Choroid plexus epithelial cell (primary cell): ENCODE results near the gene HYCC2.
"Not testable (repeated sequence)": the region's sequence is repeated elsewhere in the genome, so short reads cannot be mapped to it uniquely, and the experiment has no call there.

Experiments
- DNase-seq: peaks from one replicate; pipeline ENCODE4 v3.0.0-alpha.2; 2010; ENCODE audit warnings: low read depth
- H3K4me3 ChIP-seq: 2 replicates; pipeline ENCODE4 v1.5.1; 2011; ENCODE audit warnings: low read depth, mild to moderate bottlenecking, control low read depth, low read length, moderate library complexity
- CTCF ChIP-seq: conservative IDR thresholded peaks from 2 replicates; pipeline ENCODE4 v1.5.1; 2011; ENCODE audit warnings: low read depth, mild to moderate bottlenecking, control low read depth, inconsistent platforms, low read length, moderate library complexity

Gene HYCC2

GRCh38 chr2:201071479-201072200 is at the start of gene HYCC2, which contains the start of gene NDUFB3:
TSS of gene HYCC2 (minus strand) at chr2:201071671. CDS start at chr2:201024009, 47,662 bp downstream.
TSS of gene NDUFB3 (plus strand) at chr2:201072001. CDS start at chr2:201078883, 6,882 bp downstream.
- peak within 1 kb of the TSS; percentile 86 for H3K4me3 ChIP-seq
- DNase-seq, result peak; percentile 97
- peak; percentile 52 for TF ChIP-seq CTCF

GRCh38 chr2:201118961-201119854 is 47.7 kb upstream of the HYCC2 start:
- peak; percentile 68 for DNase-seq
- no peak for TF ChIP-seq CTCF
- H3K4me3 ChIP-seq, result peak overlapping the region; percentile 82

- peak; percentile 65 for TF ChIP-seq CTCF
- peak; percentile 94 for DNase-seq
- H3K4me3 ChIP-seq, result peak overlapping the region; percentile 82
Measured at GRCh38 chr2:201118121-201118960, 46.9 kb upstream of the HYCC2 start.

GRCh38 chr2:201117735-201118094 is 46.2 kb upstream of the HYCC2 start:
- peak overlapping the region; percentile 82 for H3K4me3 ChIP-seq
- not testable (repeated sequence) for DNase-seq

- DNase-seq, result peak; percentile 92
- TF ChIP-seq CTCF, result peak; percentile 44
- peak overlapping the region; percentile 82 for H3K4me3 ChIP-seq
Measured at GRCh38 chr2:201116959-201117734, 45.7 kb upstream of the HYCC2 start.

GRCh38 chr2:201116115-201116958 is 44.9 kb upstream of the HYCC2 start, which contains the start of gene CFLAR:
TSS of gene CFLAR (plus strand) at chr2:201116164. CDS start at chr2:201129866, 13,702 bp downstream.
- peak within 1 kb of the TSS; percentile 82 for H3K4me3 ChIP-seq
- TF ChIP-seq CTCF, result no peak
- peak; percentile 96 for DNase-seq
